NCI-H1417 (cell line): ENCODE measurements around the gene DCST1.

Experiments
- DNase-seq, 3 experiments: peaks; one replicate each; lab custom pipeline; 2025; lab: John Stamatoyannopoulos, UW

DCST1 gene

GRCh38 chr1:155091071-155092051 is 57.7 kb downstream of the DCST1 start:
- DNase-seq, result peak; percentile 73 to 92 (median 87)

GRCh38 chr1:155092131-155092530 is 58.5 kb downstream of the DCST1 start:
- no peak for DNase-seq

- DNase-seq, result no peak
These were observed 59.0 kb downstream of the DCST1 start for GRCh38 chr1:155092641-155093040.

GRCh38 chr1:155093911-155094621 is 60.4 kb downstream of the DCST1 start:
- peak in 2 of 3 experiments; percentile 79 to 94 for DNase-seq

GRCh38 chr1:155094622-155094948 is 61.0 kb downstream of the DCST1 start:
- DNase-seq, result no peak

- DNase-seq, result no peak
These were observed 65.7 kb downstream of the DCST1 start for GRCh38 chr1:155099331-155099730.
